Subcutaneous abdominal adipose tissue (tissue), 5 donors: Measurements from ENCODE around the gene C6orf52.
"Not testable (repeated sequence)": the region's sequence is repeated elsewhere in the genome, so short reads cannot be mapped to it uniquely, and the experiment has no call there.

ENCODE experiments used
- H3K27ac ChIP-seq: one replicate; pipeline ENCODE4 v1.7.0; 2013; ENCODE audit warnings: low read depth, mild to moderate bottlenecking, inconsistent platforms, low read length, moderate library complexity
- H3K27me3 ChIP-seq, 5 donors: one replicate each; pipeline ENCODE4 v1.7.0; 2013; ENCODE audit warnings: low read length in 5 of 5, inconsistent platforms in 1 of 5; ENCODE audit not compliant: control insufficient read depth in 5 of 5, insufficient read depth in 4 of 5
- H3K36me3 ChIP-seq, 5 donors: one replicate each; pipeline ENCODE4 v1.7.0; 2013; ENCODE audit warnings: low read length in 5 of 5; ENCODE audit not compliant: control insufficient read depth in 5 of 5, insufficient read depth in 5 of 5
- H3K4me1 ChIP-seq, 5 donors: one replicate each; pipeline ENCODE4 v1.7.0; 2013; ENCODE audit warnings: low read length in 5 of 5, mild to moderate bottlenecking in 3 of 5, moderate library complexity in 1 of 5; ENCODE audit not compliant: control insufficient read depth in 5 of 5, insufficient read depth in 5 of 5
- H3K4me3 ChIP-seq, 5 donors: one replicate each; pipeline ENCODE4 v1.7.0; 2013; ENCODE audit warnings: low read length in 5 of 5, low read depth in 1 of 5
- H3K9ac ChIP-seq, 5 donors: one replicate each; pipeline ENCODE4 v1.7.0; 2013; ENCODE audit warnings: low read length in 5 of 5, mild to moderate bottlenecking in 4 of 5, moderate library complexity in 3 of 5
- H3K9me3 ChIP-seq, 5 donors: one replicate each; pipeline ENCODE4 v1.7.0; 2013; ENCODE audit warnings: low read length in 5 of 5; ENCODE audit not compliant: control insufficient read depth in 5 of 5
- donor health status: healthy.
- donor health status: healthy.
- donor health status: healthy.
- donor health status: healthy.
- donor health status: healthy.

Gene C6orf52

DNA sequence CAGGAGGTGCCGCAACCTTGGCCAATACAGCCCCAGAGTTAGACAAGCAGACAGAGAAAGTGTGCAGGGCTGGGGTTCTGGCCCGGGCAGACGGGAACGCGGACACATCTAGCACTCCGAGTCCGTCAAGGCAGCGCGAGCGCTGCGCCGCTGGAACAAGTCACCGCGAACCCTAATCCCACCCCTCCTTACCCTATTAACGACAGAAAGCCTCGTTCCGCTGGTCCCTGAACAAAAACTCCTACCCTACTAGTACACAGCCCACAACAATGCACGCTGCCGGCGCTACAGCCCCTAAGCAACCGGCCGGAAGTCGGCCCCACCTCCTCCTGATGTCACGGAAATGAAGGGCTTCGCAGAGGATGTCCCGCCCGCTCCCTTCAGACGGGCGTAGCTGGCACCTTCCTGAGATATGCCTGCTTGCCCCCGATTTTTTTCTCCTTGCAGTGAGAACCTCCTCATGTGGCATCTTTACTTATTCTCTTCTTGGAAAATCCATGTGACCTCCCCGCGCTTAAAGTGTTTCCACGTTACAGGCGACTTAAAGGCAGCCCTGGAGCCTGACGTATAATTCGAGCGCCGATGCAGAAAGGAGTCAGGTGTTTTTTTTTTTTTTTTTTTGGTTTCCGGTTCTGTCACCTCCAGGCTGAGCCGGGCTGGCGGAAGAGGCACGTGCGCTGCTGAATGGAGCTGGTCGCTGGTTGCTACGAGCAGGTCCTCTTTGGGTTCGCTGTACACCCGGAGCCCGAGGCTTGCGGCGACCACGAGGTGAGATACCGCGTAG lies at the start of gene C6orf52, which contains the start of gene PAK1IP1:
Gene C6orf52 (minus strand): TSS at position 315 of the 784 bp plus-strand sequence. CDS start 7,066 bp downstream, outside the sequence.
Gene PAK1IP1 (plus strand): TSS at position 671 of the 784 bp plus-strand sequence. CDS start 14 bp downstream, at position 685.
- peaks cover 4 to 42% (median 33%) of the 10 kb centered on the region in 5 donors for H3K4me1 ChIP-seq
- H3K4me3 ChIP-seq = peak within 1 kb of the TSS; percentile 88 to 100 (median 99)
- peak within 1 kb of the TSS; percentile 98 for H3K27ac ChIP-seq
- H3K27me3 ChIP-seq = no peaks in the 10 kb centered on the region
- peak within 1 kb of the TSS; percentile 92 to 99 (median 98) for H3K9ac ChIP-seq
- H3K9me3 ChIP-seq = no peaks in the 10 kb centered on the region
- H3K36me3 ChIP-seq = peaks cover 8 to 16% (median 13%) of the 10 kb centered on the region in 5 donors

DNA sequence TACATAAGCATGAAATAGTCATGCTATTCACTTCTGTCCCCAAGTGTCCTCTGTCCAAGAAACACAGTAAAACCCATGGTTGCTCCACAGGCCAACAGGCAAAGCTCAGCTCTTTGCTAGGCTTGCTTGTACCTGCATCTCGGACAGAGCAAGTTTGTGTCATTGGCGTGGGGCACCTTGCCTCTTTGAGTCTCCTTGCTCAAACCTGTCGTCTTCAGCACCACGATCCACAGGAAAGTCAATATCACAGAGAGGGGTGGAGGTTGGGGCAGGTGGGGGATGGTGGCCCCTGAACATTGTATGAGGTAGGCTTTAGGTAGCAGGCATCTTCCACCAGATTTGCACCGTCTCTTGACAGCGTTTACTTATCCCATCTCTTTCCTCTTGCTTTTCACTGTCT lies 49.1 kb upstream of the C6orf52 start:
- H3K27me3 ChIP-seq = no peaks in the 10 kb centered on the region
- no peaks in the 10 kb centered on the region for H3K9me3 ChIP-seq
- no peak overlapping the region for H3K4me3 ChIP-seq
- H3K36me3 ChIP-seq = peaks cover 0 to 8% (median 5%) of the 10 kb centered on the region in 5 donors
- H3K9ac ChIP-seq = no peak overlapping the region
- H3K27ac ChIP-seq = no peak overlapping the region
- peaks cover 3 to 17% (median 15%) of the 10 kb centered on the region in 5 donors for H3K4me1 ChIP-seq

DNA sequence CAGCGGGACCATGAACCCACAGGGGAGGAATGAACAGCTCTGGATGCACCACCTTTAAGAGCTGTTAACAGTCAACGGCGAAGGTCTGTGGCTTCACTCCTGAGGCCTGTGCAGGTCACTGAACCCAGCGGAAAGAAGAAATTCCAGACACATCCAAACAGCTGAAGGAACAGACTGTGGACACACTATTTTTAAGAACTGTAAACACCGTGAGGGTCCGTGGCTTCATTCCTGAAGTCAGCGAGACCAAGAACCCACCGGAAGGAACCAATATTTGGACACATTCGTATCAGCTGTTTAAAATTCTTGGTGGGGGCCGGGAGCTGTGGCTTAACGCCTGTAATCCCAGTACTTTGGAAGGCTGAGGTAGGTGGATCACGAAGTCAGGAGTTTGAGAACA lies 47.8 kb upstream of the C6orf52 start:
- peaks cover 0 to 9% (median 7%) of the 10 kb centered on the region in 5 donors for H3K4me1 ChIP-seq
- no peak overlapping the region for H3K4me3 ChIP-seq
- no peaks in the 10 kb centered on the region for H3K9me3 ChIP-seq
- no peak overlapping the region for H3K9ac ChIP-seq
- H3K27me3 ChIP-seq = no peaks in the 10 kb centered on the region
- H3K27ac ChIP-seq = no peak overlapping the region
- H3K36me3 ChIP-seq = peaks cover 0 to 8% (median 5%) of the 10 kb centered on the region in 5 donors

DNA sequence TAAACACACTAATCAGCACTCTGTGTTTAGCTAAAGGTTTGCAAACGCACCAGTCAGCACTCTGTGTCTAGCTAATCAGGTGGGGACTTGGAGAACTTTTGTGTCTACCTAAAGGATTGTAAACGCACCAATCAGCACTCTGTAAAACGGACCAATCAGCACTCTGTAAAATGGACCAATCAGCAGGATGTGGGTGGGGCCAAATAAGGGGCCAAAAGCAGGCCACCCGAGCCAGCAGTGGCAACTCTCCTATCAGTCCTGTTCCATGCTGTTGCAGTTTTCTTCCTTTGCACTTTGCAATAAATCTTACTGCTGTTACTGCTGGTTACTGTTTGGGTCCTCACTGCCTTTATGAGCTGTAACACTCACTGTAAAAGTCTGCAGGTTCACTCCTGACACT lies 47.2 kb upstream of the C6orf52 start:
- not testable (repeated sequence) for H3K4me1 ChIP-seq, H3K4me3 ChIP-seq, H3K27me3 ChIP-seq

DNA sequence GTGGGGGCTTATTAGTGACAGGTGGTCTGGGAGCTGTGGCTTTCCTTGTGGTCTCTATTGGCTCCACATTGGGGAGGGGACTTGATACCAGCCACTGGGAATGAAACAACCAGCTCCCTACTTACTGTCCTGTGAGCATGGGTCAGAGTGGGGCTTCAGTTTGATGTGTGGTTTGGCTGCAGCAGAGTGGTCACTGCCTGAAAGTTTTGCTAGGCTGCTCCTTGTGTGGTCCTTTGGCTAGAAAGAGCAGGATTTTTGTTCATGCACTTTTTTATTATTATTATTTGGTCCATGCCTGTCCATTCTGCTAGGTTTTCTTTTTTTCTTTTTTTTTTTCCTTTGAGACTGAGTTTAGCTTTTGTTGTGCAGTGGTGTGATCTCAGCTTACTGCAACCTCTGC lies 45.6 kb upstream of the C6orf52 start:
- H3K9me3 ChIP-seq = no peaks in the 10 kb centered on the region
- no peak overlapping the region for H3K9ac ChIP-seq
- H3K4me1 ChIP-seq = no peaks in the 10 kb centered on the region
- no peaks in the 10 kb centered on the region for H3K27me3 ChIP-seq
- peaks cover 0 to 8% (median 5%) of the 10 kb centered on the region in 5 donors for H3K36me3 ChIP-seq
- H3K4me3 ChIP-seq = no peak overlapping the region
- H3K27ac ChIP-seq = no peak overlapping the region

More for the DNA sequence above, 47.2 kb upstream of the C6orf52 start:
- not testable (repeated sequence) for H3K9ac ChIP-seq, H3K9me3 ChIP-seq, H3K36me3 ChIP-seq, H3K27ac ChIP-seq

DNA sequence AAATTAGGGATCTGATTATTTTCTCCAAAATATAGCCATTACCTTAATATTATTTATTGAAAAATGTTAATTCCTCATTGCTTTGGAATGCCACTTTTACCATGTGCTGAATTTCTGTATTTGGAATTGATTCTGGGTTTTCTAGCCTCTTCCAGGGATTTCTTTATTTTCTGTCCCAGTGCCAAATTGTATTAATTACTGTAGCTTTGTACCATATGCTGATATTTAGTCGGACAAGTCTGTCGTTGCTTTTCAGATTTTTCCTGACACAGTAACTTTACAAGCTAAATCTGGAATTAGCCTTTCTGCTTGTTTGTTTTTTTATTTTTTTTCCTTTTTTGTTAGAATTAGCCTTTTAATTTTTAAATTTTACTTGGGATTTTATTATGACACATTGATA lies 42.3 kb upstream of the C6orf52 start:
- Histone ChIP-seq H3K9me3 (no peaks in the 10 kb centered on the region), H3K27me3 (no peaks in the 10 kb centered on the region), H3K4me3 (no peak overlapping the region), H3K36me3 (peaks cover 0 to 19% (median 18%) of the 10 kb centered on the region in 5 donors), H3K27ac (no peak overlapping the region), H3K9ac (no peak overlapping the region), H3K4me1 (no peaks in the 10 kb centered on the region)

DNA sequence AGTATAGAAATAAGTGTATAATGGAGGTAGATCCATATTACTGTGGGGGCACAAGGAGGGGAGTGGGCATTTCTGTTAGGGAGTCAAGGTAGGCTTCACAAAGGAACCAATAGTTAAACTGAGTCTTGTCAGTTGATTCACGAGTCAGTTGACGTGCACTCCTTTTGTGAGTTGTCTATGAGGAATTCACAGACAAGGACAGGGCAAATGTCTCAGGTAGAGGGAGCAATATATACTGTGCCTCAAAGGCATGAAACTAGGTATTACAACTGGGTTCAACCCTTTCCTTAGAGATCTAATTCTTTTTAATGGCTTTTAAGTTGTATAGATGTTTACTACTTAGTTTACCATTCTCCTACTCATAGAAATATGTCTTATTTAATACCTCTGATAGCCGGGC lies 39.4 kb upstream of the C6orf52 start:
- Histone ChIP-seq H3K36me3 (peaks cover 5 to 37% (median 34%) of the 10 kb centered on the region in 5 donors), H3K4me3 (no peak overlapping the region), H3K27me3 (no peaks in the 10 kb centered on the region)

DNA sequence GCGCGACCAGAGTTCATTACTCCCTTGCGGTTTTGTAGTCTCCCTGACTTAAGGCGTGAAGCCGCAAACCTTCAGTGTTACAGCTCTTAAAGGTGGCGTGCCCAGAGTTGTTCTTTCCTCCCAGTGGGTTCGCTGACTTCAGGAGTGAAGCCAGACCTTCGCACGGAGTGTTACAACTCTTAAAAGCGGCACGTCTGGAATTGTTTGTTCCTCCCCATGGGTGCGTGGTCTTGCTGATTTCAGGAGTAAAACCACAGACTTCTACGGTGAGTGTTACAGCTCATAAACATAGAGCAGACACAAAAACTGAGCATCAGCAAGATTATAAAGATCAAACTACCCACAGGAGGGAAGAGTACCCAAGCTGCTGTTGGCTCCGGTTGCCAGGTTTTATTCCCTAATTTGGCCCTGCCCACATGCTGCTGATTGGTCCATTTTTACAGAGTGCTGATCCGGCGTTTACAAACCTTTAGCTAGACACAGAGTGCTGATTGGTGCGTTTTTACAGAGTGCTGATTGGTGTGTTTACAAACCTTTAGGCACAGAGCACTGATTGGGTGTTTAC lies 38.8 kb upstream of the C6orf52 start:
- Histone ChIP-seq H3K27me3 (no peaks in the 10 kb centered on the region), H3K36me3 (peaks cover 8 to 43% (median 40%) of the 10 kb centered on the region in 5 donors), H3K9me3 (no peaks in the 10 kb centered on the region)

More for the DNA sequence above, 39.4 kb upstream of the C6orf52 start:
- no peak overlapping the region for H3K9ac ChIP-seq
- no peak overlapping the region for H3K27ac ChIP-seq
- peaks cover 0 to 12% (median 10%) of the 10 kb centered on the region in 5 donors for H3K4me1 ChIP-seq
- no peaks in the 10 kb centered on the region for H3K9me3 ChIP-seq

DNA sequence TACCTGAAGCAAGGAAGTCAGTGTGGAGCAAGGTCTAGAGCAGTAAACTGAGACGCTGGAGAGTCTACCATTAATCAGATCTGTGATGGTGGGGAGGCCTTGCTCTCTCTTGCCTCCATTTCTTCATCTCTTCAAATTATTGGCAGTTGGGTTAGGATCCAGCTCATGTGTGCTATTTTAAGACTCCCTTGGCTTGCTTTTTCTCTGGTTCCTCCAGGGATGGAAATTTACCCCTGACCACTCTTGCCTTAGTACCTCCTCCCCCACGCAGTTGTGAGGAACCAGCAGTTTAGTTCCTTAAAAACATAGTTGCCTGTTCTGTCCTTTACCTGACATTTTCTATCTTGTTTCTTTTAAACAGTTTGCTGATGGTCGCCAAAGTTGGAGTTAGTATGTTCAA lies 35.8 kb upstream of the C6orf52 start:
- no peak overlapping the region for H3K9ac ChIP-seq
- H3K27ac ChIP-seq = peak overlapping the region; percentile 43
- no peak overlapping the region for H3K4me3 ChIP-seq
- no peaks in the 10 kb centered on the region for H3K9me3 ChIP-seq
- no peaks in the 10 kb centered on the region for H3K27me3 ChIP-seq
- H3K36me3 ChIP-seq = peaks cover 8 to 67% (median 51%) of the 10 kb centered on the region in 5 donors
- H3K4me1 ChIP-seq = peaks cover 0 to 12% (median 10%) of the 10 kb centered on the region in 5 donors

More for the DNA sequence above, 38.8 kb upstream of the C6orf52 start:
- no peak overlapping the region for H3K27ac ChIP-seq
- no peak overlapping the region for H3K4me3 ChIP-seq
- H3K4me1 ChIP-seq = peaks cover 0 to 12% (median 10%) of the 10 kb centered on the region in 5 donors
- H3K9ac ChIP-seq = no peak overlapping the region

DNA sequence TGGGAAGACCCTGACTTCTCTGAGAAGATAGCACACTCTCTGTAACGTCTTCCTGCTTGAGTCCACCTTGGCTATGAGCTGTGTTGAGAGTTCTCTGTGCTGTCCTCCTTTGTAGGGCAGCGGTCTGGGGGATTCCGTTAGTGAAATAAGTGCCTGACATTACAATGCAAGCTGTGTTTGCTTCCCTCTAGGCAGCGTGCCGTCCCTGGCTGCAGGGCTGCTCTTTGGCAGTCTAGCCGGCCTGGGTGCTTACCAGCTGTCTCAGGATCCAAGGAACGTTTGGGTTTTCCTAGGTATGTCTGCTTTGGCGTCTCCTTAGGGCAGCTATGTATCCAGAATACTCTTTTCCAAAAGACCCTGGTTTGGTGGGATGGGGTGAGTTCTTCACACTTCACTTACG lies 31.3 kb upstream of the C6orf52 start:
- no peaks in the 10 kb centered on the region for H3K27me3 ChIP-seq
- no peak overlapping the region for H3K9ac ChIP-seq
- peaks cover 4 to 43% (median 38%) of the 10 kb centered on the region in 5 donors for H3K4me1 ChIP-seq
- H3K9me3 ChIP-seq = no peaks in the 10 kb centered on the region
- peak overlapping the region; percentile 0 for H3K27ac ChIP-seq
- H3K36me3 ChIP-seq = peaks cover 8 to 52% (median 32%) of the 10 kb centered on the region in 5 donors
- no peak overlapping the region for H3K4me3 ChIP-seq
